Fibroblast of villous mesenchyme (primary cell): ENCODE data around the gene LRRC25. TPM values are rescaled to one million over a fixed set of nuclear protein-coding genes. Genes with fewer than 3 reads are reported as not detected.

Experiments used
- DNase-seq: peaks from one replicate; pipeline ENCODE4 v3.0.0-alpha.2; 2010; ENCODE audit warnings: low read depth
- H3K4me3 ChIP-seq: 2 replicates; pipeline ENCODE4 v1.5.1; 2011; ENCODE audit warnings: low read depth, mild to moderate bottlenecking, low read length
- total RNA-seq: library from RNA; depleted of rRNA; stranded (reverse); fragments of >200 nt; gene quantifications from 2 replicates; pipeline ENCODE4 v1.2.3, GENCODE V29; 2012
- TF ChIP-seq, protein P1 (sequence below): IDR thresholded peaks from 2 replicates; pipeline ENCODE4 v1.5.1; 2012; ENCODE audit warnings: low read depth, mild to moderate bottlenecking, low read length; ENCODE audit not compliant: insufficient read depth

The LRRC25 gene
- total RNA-seq, 1 donor = under 0.01 TPM

DNA sequence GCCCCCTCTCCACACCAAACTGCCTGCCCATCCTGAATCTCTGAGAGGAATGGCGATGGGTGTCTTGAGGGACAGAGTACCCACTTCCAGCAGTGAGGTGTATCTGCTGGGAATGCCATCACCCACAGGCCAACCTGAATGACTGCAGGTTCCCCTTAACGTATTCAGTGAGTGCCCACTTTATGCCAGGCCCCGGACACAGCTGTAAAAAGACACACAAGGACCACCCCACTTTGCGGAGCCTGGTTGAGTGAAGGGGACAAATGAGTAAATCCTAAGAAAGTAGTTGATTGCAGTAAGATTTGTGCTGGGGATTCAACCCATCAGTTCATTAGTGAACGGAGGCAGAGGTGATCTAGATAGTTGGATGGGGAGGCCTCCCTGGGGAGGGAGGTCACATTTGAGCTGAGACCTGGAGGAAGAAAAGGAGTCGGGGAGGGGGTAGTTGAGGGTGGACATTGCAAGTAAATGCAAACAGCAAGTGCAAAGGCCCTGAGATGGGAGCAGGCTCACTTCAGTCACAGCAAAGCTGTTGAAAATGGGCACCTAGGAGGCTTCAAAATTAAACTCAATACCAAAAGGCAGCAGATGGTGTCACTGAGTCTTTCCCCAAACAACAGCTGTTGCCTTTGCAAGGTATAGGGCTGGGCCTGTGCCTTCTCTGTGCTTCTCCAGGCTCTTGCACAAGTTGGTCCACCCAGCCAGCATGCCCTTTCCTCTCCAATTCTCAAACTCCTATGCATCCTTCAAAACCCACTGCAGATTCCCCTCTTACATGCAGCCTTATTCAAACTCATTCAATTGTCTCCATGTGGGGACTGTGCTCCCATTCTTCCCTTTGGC lies 7.1 kb downstream of the LRRC25 start:
- TF ChIP-seq, protein P1, sequence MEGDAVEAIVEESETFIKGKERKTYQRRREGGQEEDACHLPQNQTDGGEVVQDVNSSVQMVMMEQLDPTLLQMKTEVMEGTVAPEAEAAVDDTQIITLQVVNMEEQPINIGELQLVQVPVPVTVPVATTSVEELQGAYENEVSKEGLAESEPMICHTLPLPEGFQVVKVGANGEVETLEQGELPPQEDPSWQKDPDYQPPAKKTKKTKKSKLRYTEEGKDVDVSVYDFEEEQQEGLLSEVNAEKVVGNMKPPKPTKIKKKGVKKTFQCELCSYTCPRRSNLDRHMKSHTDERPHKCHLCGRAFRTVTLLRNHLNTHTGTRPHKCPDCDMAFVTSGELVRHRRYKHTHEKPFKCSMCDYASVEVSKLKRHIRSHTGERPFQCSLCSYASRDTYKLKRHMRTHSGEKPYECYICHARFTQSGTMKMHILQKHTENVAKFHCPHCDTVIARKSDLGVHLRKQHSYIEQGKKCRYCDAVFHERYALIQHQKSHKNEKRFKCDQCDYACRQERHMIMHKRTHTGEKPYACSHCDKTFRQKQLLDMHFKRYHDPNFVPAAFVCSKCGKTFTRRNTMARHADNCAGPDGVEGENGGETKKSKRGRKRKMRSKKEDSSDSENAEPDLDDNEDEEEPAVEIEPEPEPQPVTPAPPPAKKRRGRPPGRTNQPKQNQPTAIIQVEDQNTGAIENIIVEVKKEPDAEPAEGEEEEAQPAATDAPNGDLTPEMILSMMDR = no peak
- H3K4me3 ChIP-seq = no peak overlapping the region
- peak; percentile 54 for DNase-seq

DNA sequence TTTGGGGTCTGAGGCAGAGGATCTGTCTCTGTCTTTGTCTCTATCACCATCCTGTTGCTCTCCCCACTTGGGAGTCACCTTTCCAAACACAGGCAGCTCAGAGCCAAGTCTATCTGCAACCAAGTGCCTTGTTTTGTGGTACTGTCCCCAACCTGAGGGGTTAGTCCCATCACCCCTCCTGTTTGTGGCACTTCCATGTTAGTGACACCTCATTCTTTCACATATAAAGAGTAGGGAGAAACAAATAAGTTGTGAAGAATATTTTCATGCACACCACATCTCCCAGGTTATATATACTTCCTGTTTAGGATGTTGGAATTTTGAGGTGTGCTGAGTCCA lies 7.7 kb downstream of the LRRC25 start:
- TF ChIP-seq, protein P1 = no peak
- H3K4me3 ChIP-seq = no peak overlapping the region
- DNase-seq = no peak

DNA sequence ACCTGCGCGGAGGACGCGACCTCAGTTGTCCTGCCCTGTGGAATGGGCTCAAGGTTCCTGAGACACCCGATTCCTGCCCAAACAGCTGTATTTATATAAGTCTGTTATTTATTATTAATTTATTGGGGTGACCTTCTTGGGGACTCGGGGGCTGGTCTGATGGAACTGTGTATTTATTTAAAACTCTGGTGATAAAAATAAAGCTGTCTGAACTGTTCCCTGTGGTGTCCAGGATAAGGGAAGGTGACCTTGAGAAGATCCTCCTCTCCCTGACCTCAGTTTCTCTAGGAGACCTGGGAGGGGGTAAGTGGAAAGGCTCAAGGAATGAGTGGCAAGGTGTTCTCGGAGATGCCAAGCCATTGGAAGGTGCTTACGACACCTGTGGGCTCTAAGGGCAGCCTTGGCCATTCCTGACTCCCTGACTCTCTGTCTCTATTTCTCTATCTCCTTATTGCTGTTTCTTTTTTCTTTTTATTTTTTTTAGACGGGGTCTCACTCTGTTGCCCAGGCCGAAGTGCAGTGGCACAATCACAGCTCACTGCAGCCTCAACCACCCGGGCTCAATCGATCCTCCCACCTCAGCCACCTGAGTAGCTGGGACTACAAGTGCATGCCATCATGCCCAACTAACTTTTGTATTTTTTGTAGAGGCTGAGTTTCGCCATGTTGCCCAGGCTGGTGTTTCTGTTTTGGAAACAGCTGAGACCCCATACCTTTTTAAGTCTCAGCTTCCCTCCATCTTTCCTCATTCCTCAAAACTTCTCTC lies 8.3 kb downstream of the LRRC25 start:
- TF ChIP-seq, protein P1 = no peak
- H3K4me3 ChIP-seq = peak overlapping the region; percentile 92
- no peak for DNase-seq

DNA sequence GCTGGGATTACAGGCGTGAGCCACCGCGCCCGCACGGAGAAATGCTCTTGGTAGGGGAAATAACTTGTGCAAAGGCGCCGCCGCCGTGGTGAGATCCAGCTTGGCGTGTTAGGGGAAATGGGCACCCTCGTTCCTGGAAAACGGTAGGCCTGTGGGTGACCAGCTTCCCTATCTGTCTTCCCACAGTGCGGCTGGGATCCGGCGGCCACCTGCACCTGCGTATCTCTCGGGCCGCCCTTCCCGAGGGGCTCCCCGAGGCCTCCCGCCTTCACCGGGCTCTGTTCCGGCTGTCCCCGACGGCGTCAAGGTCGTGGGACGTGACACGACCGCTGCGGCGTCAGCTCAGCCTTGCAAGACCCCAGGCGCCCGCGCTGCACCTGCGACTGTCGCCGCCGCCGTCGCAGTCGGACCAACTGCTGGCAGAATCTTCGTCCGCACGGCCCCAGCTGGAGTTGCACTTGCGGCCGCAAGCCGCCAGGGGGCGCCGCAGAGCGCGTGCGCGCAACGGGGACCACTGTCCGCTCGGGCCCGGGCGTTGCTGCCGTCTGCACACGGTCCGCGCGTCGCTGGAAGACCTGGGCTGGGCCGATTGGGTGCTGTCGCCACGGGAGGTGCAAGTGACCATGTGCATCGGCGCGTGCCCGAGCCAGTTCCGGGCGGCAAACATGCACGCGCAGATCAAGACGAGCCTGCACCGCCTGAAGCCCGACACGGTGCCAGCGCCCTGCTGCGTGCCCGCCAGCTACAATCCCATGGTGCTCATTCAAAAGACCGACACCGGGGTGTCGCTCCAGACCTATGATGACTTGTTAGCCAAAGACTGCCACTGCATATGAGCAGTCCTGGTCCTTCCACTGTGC lies 9.1 kb downstream of the LRRC25 start:
- DNase-seq = peak; percentile 55
- TF ChIP-seq, protein P1 = peak; percentile 95
- peak overlapping the region; percentile 92 for H3K4me3 ChIP-seq

DNA sequence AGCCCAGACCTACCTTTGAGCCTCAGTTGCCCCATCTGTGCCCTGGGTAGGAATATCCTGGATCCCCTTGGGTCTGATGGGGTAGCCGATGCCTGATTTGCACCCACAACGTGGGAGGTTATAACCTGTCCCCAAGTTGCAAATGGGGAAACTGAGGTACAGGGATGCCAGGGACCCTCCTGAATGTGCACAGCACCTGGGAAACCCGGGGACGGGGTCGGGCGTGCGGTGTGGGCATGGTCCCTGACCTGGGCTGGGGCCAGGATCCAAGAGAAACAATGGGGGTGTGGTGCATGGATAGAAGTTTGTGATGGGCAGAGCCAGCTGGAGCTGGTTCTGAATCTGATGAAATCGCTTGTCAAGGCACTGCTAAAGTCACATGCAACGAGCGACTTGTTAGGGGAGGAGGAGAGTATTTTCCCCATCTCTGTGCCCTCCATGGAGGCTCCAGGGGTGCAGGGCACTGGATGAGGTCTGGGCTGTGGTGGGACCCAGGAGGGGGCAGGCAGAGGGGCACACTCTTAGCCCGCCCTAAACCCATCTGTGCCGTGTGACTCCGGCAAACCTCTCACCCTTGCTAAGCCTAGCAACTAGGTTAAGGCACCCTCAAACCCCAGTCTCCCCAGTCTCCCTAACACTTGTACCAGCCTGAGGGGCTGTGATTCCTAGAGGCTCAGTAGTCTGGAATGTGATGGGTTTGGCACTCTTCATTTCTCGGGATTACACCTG lies 10.7 kb downstream of the LRRC25 start:
- peak; percentile 61 for DNase-seq
- peak overlapping the region; percentile 92 for H3K4me3 ChIP-seq
- TF ChIP-seq, protein P1 = no peak
